Neural cell (in vitro differentiated cells): ENCODE measurements around the gene VPS26B. TPM values are rescaled to one million over a fixed set of nuclear protein-coding genes. Genes with fewer than 3 reads are reported as not detected.
A peak's percentile ranks its signal among the peaks of the same experiment; 100 is the strongest.

ENCODE experiments used
- H2AFZ ChIP-seq: fragments of 200-600, 300-800 bp; sonication (generic), shearing (Covaris generic); 2 replicates; pipeline ENCODE4 v1.6.0; 2014; ENCODE audit warnings: low read depth, mild to moderate bottlenecking, antibody characterized with exemption, low read length, moderate library complexity
- H3F3A ChIP-seq: fragments of 200-600 bp; shearing (Covaris generic); 2 replicates; pipeline ENCODE4 v1.6.1; 2016; ENCODE audit warnings: mild to moderate bottlenecking, moderate library complexity, mixed read lengths, antibody characterized with exemption, low read length; ENCODE audit not compliant: insufficient read depth, poor library complexity, severe bottlenecking
- H3K27ac ChIP-seq: fragments of 200-600, 300-800 bp; sonication (generic), shearing (Covaris generic); 2 replicates; pipeline ENCODE4 v1.5.1; 2014; ENCODE audit warnings: mild to moderate bottlenecking, low read length, moderate library complexity
- H3K27me3 ChIP-seq: fragments of 300-800, 200-600 bp; sonication (generic), shearing (Covaris generic); 2 replicates; pipeline ENCODE4 v1.6.0; 2014; ENCODE audit warnings: mild to moderate bottlenecking, low read depth, low read length, moderate library complexity; ENCODE audit not compliant: insufficient read depth
- H3K36me3 ChIP-seq: fragments of 300-800, 200-600 bp; sonication (generic), shearing (Covaris generic); 2 replicates; pipeline ENCODE4 v1.5.1; 2014; ENCODE audit warnings: mild to moderate bottlenecking, antibody characterized with exemption, low read length, moderate library complexity; ENCODE audit not compliant: insufficient read depth
- H3K4me2 ChIP-seq: fragments of 300-800, 200-600 bp; sonication (generic), shearing (Covaris generic); 2 replicates; pipeline ENCODE4 v1.6.0; 2014; ENCODE audit warnings: mild to moderate bottlenecking, low read length
- H3K4me3 ChIP-seq: fragments of 300-800, 200-600 bp; sonication (generic), shearing (Covaris generic); 2 replicates; pipeline ENCODE4 v1.5.1; 2014; ENCODE audit warnings: mild to moderate bottlenecking, low read length, moderate library complexity
- H3K79me2 ChIP-seq: fragments of 200-600 bp; shearing (Covaris generic); replicated peaks from 2 replicates; pipeline ENCODE4 v1.6.0; 2014; ENCODE audit warnings: mild to moderate bottlenecking, low read length, moderate library complexity; ENCODE audit not compliant: insufficient read depth
- H3K9ac ChIP-seq: fragments of 300-800, 200-600 bp; sonication (generic), shearing (Covaris generic); 2 replicates; pipeline ENCODE4 v1.6.1; 2016; ENCODE audit warnings: mild to moderate bottlenecking, low read length, mixed read lengths
- H3K9me2 ChIP-seq: fragments of 200-600 bp; shearing (Covaris generic); 2 replicates; pipeline ENCODE4 v1.6.1; 2016; ENCODE audit warnings: mild to moderate bottlenecking, low read length, mixed read lengths; ENCODE audit not compliant: insufficient read depth
- H3K9me3 ChIP-seq: fragments of 200-600, 300-800 bp; sonication (generic), shearing (Covaris generic); 2 replicates; pipeline ENCODE4 v1.6.1; 2016; ENCODE audit warnings: mild to moderate bottlenecking, mixed run types, low read length, moderate library complexity, mixed read lengths
- H4K20me1 ChIP-seq: fragments of 200-600 bp; shearing (Covaris generic); 2 replicates; pipeline ENCODE4 v1.6.1; 2016; ENCODE audit warnings: mild to moderate bottlenecking, mixed run types; ENCODE audit not compliant: insufficient read depth
- EP300 ChIP-seq: fragments of 450-650 bp; conservative IDR thresholded peaks from 2 replicates; pipeline ENCODE4 v1.6.1; 2014; ENCODE audit warnings: antibody characterized with exemption, mild to moderate bottlenecking, moderate library complexity; ENCODE audit not compliant: poor library complexity, severe bottlenecking
- EZH2 ChIP-seq: fragments of 200-600, 300-800 bp; shearing (Covaris generic), sonication (generic); IDR thresholded peaks from 2 replicates; pipeline ENCODE4 v1.6.1; 2014; ENCODE audit warnings: antibody characterized with exemption, low read length, borderline replicate concordance, mild to moderate bottlenecking; ENCODE audit not compliant: insufficient read depth, poor library complexity, severe bottlenecking
- MXI1 ChIP-seq: fragments of 450-650 bp; conservative IDR thresholded peaks from 2 replicates; pipeline ENCODE4 v1.6.1; 2014; ENCODE audit warnings: antibody characterized with exemption, mild to moderate bottlenecking; ENCODE audit not compliant: poor library complexity, severe bottlenecking
- POLR2AphosphoS5 ChIP-seq: IDR thresholded peaks from 2 replicates; pipeline ENCODE4 v1.6.1; 2012
- RAD21 ChIP-seq: fragments of 450-650 bp; conservative IDR thresholded peaks from 2 replicates; pipeline ENCODE4 v1.6.1; 2014; ENCODE audit warnings: antibody characterized with exemption, mild to moderate bottlenecking, moderate library complexity
- SMC3 ChIP-seq: fragments of 450-650 bp; conservative IDR thresholded peaks from 2 replicates; pipeline ENCODE4 v1.6.1; 2014; ENCODE audit warnings: antibody characterized with exemption, mild to moderate bottlenecking, moderate library complexity; ENCODE audit not compliant: poor library complexity
- TAF1 ChIP-seq: IDR thresholded peaks from 2 replicates; pipeline ENCODE4 v1.6.1; 2012; ENCODE audit warnings: low read depth
- polyA plus RNA-seq: library from polyadenylated mRNA; depleted of rRNA; stranded (reverse); fragments of >200 nt; gene quantifications from 2 replicates; pipeline ENCODE4 v1.2.3, GENCODE V29; 2014
- TF ChIP-seq, protein P1 (sequence below): IDR thresholded peaks from 2 replicates; pipeline ENCODE4 v1.6.1; 2012; ENCODE audit warnings: borderline replicate concordance
- TF ChIP-seq, protein P2 (sequence below): fragments of 450-650 bp; IDR thresholded peaks from 2 replicates; pipeline ENCODE4 v1.5.1; 2014; ENCODE audit warnings: antibody characterized with exemption, mild to moderate bottlenecking, moderate library complexity; ENCODE audit not compliant: poor library complexity, severe bottlenecking

VPS26B gene
- polyA plus RNA-seq, 1 donor from 2014 or later, result 72.6 TPM

DNA sequence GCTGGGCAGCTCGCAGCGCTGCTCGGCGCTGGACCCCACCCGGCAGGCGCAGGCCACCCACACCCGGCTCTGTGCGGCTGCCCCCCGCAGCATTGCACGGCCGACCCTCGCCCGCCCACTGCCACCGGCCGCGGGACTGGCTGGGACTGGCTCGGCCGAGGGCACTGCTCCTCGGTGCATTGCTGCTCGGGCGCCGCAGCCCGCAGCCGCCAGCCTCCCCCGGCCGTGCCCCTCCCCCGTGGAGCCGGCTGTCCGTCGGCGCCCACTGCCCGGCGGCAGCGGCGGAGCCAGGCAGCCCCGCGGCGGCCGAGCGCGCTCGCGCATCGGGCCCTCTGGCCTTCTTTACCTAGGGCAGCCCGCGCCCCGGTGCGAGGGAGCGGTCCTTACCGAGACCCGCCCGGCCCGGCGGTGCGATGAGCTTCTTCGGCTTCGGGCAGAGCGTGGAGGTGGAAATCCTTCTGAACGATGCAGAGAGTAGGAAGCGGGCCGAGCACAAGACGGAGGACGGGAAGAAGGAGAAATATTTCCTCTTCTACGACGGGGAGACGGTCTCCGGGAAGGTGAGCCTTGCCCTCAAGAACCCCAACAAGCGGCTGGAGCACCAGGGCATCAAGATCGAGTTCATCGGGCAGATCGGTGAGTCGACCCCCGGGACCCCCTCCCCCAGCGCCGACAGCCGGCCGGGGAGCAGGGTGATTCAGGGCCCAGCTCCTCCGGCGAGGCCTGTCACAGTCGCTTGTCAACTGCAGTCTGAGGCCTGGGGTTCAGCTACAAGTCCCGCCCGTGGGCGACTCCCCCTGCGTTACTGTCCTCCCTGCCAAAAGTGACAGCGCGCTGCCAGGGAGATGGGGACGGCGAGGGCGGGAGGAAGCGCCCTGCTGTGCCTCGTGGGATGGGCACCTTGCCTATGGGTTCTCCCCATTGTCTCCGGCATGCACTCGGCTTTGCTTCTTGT, 516 bp downstream of the VPS26B start:
- H3K4me3 ChIP-seq, result peak overlapping the region; percentile 99
- TF ChIP-seq, protein P1, sequence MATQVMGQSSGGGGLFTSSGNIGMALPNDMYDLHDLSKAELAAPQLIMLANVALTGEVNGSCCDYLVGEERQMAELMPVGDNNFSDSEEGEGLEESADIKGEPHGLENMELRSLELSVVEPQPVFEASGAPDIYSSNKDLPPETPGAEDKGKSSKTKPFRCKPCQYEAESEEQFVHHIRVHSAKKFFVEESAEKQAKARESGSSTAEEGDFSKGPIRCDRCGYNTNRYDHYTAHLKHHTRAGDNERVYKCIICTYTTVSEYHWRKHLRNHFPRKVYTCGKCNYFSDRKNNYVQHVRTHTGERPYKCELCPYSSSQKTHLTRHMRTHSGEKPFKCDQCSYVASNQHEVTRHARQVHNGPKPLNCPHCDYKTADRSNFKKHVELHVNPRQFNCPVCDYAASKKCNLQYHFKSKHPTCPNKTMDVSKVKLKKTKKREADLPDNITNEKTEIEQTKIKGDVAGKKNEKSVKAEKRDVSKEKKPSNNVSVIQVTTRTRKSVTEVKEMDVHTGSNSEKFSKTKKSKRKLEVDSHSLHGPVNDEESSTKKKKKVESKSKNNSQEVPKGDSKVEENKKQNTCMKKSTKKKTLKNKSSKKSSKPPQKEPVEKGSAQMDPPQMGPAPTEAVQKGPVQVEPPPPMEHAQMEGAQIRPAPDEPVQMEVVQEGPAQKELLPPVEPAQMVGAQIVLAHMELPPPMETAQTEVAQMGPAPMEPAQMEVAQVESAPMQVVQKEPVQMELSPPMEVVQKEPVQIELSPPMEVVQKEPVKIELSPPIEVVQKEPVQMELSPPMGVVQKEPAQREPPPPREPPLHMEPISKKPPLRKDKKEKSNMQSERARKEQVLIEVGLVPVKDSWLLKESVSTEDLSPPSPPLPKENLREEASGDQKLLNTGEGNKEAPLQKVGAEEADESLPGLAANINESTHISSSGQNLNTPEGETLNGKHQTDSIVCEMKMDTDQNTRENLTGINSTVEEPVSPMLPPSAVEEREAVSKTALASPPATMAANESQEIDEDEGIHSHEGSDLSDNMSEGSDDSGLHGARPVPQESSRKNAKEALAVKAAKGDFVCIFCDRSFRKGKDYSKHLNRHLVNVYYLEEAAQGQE, result peak; percentile 55
- peak; percentile 25 for TF ChIP-seq RAD21
- TF ChIP-seq MXI1, result no peak
- TF ChIP-seq TAF1, result peak; percentile 25
- TF ChIP-seq SMC3, result no peak
- H3K36me3 ChIP-seq, result no peaks in the 10 kb centered on the region
- no peaks in the 10 kb centered on the region for H3K27me3 ChIP-seq
- H3F3A ChIP-seq, result no peaks in the 10 kb centered on the region
- no peaks in the 10 kb centered on the region for H3K9me2 ChIP-seq
- peak overlapping the region; percentile 18 for H2AFZ ChIP-seq
- peak overlapping the region; percentile 81 for H3K27ac ChIP-seq
- H3K79me2 ChIP-seq, result peaks cover 47% of the 10 kb centered on the region
- H3K9me3 ChIP-seq, result no peaks in the 10 kb centered on the region
- H3K9ac ChIP-seq, result peak overlapping the region; percentile 93
- H3K4me2 ChIP-seq, result peak overlapping the region; percentile 89
- no peaks in the 10 kb centered on the region for H4K20me1 ChIP-seq

DNA sequence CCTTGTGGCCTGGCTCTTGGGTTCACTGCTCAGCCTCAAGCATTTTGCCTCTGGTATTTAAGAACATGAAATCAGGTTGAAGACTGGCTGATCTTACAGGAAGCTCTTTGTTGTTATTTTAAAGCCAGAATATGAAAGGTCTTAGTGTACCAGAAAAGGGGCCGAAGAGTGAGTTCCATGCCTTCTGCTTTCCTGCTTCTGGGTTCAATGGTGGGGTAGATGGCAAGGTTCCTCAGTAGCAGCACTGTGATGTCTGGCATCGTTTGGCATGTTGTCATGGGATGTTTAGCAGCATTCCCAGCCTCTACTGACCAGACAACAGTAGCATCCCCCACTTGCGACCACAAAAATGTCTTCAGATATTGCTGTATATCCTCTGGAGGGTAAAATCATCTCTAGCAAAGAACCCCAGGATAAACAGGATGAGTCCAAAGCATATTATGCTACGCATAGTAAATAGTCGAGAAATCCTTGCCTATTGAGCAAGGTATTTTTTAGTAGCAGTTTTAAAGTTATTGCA, 2.4 kb downstream of the VPS26B start:
- Histone ChIP-seq H2AFZ (no peak overlapping the region), H3K36me3 (no peaks in the 10 kb centered on the region), H3K9me3 (no peaks in the 10 kb centered on the region), H3K4me2 (peak overlapping the region; percentile 89), H3K4me3 (peak overlapping the region; percentile 99), H4K20me1 (peaks cover 4% of the 10 kb centered on the region), H3K9me2 (no peaks in the 10 kb centered on the region), H3K9ac (no peak overlapping the region), H3K79me2 (peaks cover 50% of the 10 kb centered on the region), H3K27me3 (no peaks in the 10 kb centered on the region), H3K27ac (no peak overlapping the region), H3F3A (no peaks in the 10 kb centered on the region)
- TF ChIP-seq RAD21 (no peak), POLR2AphosphoS5 (no peak), EZH2 (no peak), EP300 (no peak), TAF1 (no peak), SMC3 (no peak), MXI1 (no peak)
- TF ChIP-seq, protein P1, result no peak
- TF ChIP-seq, protein P2, sequence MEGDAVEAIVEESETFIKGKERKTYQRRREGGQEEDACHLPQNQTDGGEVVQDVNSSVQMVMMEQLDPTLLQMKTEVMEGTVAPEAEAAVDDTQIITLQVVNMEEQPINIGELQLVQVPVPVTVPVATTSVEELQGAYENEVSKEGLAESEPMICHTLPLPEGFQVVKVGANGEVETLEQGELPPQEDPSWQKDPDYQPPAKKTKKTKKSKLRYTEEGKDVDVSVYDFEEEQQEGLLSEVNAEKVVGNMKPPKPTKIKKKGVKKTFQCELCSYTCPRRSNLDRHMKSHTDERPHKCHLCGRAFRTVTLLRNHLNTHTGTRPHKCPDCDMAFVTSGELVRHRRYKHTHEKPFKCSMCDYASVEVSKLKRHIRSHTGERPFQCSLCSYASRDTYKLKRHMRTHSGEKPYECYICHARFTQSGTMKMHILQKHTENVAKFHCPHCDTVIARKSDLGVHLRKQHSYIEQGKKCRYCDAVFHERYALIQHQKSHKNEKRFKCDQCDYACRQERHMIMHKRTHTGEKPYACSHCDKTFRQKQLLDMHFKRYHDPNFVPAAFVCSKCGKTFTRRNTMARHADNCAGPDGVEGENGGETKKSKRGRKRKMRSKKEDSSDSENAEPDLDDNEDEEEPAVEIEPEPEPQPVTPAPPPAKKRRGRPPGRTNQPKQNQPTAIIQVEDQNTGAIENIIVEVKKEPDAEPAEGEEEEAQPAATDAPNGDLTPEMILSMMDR, result no peak
